OCI-LY7 (cell line): Measurements from ENCODE around the gene DHX34.

Experiments used
- EZH2phosphoT487 ChIP-seq: fragments of 200-600 bp; sonication (generic); IDR thresholded peaks from 2 replicates; pipeline ENCODE4 v1.6.1; 2018; ENCODE audit warnings: low read depth, borderline replicate concordance, mild to moderate bottlenecking, mixed run types, antibody characterized with exemption, low read length, moderate library complexity, mixed read lengths
- TF ChIP-seq, protein P1 (sequence below): fragments of 200-600 bp; sonication (generic); conservative IDR thresholded peaks from 2 replicates; pipeline ENCODE4 v1.5.1; 2014; ENCODE audit warnings: mild to moderate bottlenecking, antibody characterized with exemption, low read length, moderate library complexity, mixed read lengths

DNA sequence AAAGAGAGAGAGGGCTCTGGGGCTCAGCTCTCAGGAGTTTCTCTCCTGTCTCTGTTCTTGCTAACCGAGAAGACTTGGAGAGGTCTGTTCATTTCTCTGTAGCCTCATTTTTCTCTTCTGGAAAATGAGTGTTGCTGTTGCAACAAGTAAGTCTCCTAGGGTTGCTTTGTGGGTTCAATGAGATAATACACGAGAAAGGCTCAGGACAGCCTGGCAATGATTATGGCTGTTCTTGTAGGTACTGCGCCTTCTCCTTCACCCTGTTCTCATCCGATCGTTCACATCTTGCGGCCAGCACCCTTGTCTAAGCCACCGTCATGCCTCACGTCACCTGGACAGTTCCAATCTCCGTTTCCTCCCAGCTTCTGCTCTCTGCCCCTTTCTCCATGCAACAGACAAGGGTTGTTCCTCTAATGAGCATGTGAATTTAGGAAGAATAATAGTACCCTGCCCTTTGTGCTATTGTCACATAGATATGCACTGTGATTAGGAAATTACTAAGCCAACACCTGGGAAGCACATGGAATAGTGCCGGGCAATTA is 35.3 kb upstream of the DHX34 start:
- TF ChIP-seq, protein P1, sequence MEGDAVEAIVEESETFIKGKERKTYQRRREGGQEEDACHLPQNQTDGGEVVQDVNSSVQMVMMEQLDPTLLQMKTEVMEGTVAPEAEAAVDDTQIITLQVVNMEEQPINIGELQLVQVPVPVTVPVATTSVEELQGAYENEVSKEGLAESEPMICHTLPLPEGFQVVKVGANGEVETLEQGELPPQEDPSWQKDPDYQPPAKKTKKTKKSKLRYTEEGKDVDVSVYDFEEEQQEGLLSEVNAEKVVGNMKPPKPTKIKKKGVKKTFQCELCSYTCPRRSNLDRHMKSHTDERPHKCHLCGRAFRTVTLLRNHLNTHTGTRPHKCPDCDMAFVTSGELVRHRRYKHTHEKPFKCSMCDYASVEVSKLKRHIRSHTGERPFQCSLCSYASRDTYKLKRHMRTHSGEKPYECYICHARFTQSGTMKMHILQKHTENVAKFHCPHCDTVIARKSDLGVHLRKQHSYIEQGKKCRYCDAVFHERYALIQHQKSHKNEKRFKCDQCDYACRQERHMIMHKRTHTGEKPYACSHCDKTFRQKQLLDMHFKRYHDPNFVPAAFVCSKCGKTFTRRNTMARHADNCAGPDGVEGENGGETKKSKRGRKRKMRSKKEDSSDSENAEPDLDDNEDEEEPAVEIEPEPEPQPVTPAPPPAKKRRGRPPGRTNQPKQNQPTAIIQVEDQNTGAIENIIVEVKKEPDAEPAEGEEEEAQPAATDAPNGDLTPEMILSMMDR = no peak
- no peak for TF ChIP-seq EZH2phosphoT487
